HT1080 (cell line): ENCODE data around the gene ABHD12. TPM values are rescaled to one million over a fixed set of nuclear protein-coding genes. Genes with fewer than 3 reads are reported as not detected.
A peak's percentile ranks its signal among the peaks of the same experiment; 100 is the strongest.

ENCODE experiments used
- DNase-seq: peaks from one replicate; pipeline ENCODE4 v3.0.0-alpha.2; 2015; ENCODE audit warnings: low read depth
- total RNA-seq: library from RNA; depleted of rRNA; stranded (reverse); fragments of >200 nt; shearing (Covaris generic); gene quantifications from 2 replicates; pipeline ENCODE4 v1.2.3, GENCODE V29; 2014

Gene ABHD12
- total RNA-seq, 1 experiment from 2014 or later = 50.2 TPM

DNA sequence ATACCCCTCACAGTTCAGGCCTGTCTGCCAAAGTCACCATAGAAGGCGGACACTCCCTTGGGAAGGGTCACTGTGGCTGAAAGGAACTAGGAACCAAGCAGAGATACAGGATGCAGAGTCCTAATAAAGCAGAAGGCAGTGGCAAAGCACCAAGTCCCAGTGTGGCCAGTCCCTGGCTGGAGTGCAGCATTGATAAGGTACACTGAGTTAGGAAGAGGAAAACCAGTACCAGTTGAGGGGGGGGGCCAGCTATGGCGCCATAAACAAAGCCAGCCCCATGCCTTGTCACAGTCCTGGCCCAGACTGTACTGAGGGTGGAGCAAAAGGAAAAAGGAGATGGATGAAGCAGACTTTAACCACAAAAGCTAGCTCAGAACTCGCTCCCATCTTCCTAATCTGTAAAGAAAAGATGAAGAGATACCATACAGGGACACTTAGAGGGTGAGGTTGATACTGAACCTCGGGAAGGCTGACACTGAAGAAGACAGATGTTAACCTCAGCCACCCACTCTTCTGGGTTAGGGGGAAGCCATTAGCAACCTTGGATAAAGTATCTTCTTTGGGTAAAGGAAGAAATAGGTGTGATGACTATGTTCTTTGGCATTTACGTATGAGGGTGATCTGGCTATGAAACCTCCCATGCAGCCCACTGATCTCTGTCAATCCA, 7.8 kb downstream of the ABHD12 start:
- no peak for DNase-seq

DNA sequence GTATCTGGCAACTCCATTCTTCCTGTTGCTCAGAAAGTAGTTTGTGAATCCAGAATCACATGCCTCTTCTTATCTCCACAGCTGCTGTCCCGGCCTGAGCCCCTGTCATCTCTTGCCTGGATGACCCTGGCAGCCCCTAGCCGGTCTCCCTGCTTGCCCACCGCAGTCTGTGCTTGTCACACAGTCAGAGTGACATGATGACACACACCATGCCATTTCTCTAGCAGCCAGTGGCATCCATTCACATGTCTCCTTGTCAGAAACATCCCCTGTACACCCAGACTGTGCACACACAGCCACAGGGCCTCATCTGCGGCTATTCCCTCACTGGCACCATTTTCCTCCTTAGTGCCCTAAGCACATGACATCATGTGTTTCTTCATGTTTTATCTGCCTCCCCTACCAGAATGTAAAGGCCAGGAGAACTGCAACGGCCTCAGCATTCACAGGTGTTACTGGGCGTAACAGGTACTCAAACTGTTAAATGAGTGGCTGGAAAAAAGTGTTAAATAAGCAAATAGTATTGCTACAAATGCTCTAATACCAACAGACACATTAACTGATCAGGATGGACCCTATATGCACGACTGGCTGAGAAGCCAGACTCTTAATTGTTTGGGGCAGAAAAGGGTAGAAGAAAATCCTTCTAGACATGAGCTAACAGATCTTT, 9.6 kb downstream of the ABHD12 start:
- no peak for DNase-seq

DNA sequence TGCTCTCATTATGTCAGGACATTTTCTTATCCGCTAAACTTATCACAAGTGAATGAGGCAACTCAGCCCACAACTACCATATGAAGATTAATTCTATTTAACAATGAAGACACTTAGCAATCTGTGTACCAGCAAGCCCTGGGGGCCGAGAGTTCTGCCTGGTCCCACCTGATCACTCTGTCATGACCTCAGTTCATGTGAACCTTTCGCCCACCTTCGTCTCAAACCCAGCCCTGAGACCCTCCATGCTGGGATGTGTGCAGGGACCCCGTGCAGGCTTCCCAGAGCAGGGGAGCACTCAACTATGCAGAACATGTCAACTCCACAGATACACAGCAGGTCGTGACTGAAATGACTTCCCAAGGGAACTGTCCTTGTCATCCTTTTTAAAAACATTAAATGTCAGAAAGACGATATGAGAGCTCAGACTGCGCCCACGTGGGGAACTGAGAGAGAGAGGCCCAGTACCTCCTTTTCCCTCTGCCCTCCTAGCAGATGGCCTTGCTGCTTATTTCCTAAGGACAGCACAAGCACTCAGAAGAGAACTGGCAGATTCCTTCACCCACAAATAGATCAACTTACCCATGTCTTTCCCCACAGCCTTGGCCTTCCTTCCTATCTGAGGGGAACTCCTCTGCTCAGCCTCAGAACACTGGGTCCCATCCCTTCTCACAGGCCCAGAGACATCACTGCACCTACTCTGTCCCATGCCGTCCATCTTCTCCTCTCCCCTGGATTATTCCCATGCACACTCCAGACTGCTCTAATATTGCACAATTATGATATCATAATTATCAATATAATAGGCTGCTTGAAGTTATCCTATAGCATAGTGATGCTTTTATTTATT, 11.5 kb downstream of the ABHD12 start:
- DNase-seq = no peak

DNA sequence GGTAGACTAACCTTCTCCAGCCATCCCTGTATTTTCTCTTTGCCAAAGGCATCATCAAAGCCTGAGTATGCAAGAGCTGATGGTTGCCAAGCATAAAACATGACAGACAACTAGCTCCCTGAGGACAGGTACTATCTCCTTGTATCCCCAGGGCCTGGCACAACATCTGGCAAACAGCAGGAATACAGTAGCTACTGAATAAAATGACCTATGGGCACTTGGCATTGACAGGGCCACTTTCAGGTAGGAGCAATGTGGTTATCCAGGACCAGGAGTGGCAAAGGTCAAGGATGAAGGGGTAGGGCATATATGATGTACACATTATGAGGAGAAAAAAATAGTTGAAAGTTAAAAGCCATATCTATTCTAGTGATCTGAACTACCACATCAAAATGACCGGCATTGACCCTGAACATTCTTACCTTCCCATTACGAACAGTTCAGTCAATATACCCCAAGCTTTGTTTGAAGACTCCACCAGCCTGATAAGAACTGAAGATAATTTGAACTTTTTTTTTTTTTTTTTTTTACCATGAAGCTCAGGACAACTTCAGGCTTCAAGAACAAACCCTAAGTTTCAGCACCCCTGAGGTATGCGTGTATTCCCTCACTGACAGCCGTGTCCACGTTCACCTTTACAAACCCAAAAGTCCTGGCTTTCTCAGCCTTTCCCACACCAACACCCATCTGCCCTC, 12.3 kb downstream of the ABHD12 start:
- DNase-seq = no peak

DNA sequence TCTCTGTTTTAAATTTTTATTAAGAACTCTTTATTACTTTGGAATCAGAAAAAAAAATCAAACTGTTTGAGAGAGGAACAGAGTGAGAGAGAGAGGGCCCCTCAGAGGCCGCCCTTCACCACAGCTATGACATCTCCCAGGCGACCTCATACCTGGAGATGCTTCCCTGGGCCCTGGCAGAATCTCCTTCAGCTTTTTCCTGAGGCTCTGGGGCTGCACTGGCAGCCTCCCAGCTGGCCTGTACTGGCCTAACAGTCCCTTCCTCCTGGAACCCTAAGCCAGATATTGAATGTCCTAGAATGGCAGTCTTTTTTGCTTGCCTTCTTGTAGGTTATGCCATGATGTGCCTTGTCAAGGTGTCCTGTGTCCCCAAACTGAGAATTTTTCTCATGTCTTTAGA, 13.7 kb downstream of the ABHD12 start:
- DNase-seq = no peak

DNA sequence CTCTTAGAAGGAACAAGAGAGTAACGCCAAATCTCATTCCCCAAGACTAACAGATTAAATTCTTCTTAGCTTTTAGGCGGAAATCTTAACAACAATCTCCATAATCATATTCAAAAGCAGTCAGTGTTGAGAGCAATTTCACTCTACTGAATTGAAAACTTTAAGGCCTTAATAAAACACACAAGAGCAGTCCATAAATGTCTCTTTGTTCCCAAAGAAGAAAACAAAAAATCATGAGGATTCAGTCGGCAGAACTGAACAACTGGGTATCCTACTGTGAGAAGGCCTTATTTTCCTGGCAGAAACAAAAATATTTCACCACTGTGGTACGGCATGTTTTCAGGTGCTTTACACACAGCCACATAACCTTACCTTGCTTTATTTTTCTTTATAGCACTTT, 14.4 kb downstream of the ABHD12 start:
- DNase-seq = no peak

DNA sequence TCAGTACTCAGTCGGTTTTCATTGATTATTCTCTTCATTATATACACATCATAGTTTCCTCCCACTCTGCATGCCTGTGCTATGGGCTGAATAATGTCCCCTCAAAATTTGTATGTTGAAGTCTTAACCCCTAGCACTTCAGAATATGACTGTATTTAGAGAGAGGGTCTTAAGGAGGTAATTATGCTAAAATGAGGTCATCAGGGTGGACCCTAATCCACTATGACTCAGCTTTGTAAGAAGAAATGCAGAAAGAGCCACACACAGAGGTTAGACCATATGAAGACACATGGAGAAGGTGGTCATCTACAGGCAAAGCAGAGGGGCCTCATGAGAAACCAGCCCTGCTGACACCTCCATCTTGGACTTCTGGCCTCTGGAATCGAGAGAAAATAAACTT, 15.8 kb downstream of the ABHD12 start:
- DNase-seq = no peak

DNA sequence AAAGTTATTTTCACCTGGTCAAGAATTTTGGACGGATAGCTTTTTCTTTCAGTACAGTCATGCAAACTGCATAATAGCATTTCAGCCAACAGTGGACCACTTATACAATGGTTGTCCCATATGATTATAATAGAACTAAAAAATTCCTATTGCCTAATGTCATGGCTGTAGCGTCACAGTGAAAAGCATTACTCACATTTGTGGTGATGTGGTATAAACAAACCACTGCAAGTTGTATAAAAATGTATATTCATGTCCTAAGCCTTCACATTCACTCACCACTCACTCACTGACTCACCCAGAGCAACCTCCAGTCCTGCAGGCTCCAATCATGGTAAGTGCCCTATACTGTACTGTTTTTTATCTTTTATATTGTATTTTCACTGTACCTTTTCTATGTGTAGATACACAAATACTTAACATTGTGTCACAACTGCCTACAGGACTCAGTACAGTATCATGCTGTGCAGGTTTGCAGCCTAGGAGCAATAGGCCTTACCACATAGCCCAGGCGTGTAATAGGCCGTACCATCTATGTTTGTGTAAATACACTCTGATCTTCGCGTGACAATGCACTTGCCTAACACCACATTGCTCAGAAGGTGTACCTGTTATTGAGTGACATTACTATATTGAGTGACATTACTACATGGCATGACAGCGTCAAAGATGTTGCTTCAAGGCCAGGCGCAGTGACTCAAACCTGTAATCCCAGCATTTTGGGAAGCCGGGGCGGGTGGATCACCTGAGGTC, 17.9 kb downstream of the ABHD12 start:
- peak; percentile 98 for DNase-seq

DNA sequence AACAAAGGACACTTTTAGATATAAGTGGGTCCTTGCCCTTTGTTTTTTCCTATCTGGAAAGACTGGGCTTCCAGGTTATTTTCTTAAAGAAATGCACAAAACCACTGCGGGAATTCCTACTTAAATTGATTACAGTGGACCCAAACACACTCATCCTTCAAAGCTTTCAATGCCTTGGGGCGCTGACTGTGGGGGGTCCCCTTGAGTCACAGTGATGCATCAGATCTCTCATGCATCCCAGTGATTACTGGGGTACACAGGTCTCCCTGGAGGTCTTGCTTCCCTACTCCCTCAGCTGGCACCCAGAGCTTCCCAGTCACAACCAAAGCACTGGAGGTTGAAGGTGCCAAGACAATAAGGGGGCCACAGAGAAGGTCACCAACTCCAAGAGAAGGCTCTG, 20.7 kb downstream of the ABHD12 start:
- DNase-seq = no peak

DNA sequence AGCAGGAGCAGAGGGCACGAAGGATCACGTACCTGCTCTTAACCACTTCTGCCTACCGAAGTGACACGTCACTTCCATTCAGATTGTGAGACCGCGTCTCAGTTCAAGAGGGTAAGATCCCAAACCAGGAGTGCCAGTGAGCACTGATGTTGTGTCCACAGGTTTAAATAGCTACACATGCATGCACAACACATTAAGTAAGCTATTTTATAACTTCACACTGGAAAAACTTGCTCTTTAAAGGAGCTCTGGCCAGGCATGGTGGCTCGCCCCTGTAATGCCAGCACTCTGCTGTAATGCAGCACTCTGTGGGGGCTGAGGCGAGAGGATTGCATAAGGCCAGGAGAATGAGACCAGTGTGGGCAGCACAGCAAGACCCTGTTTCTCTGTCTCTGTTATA, 21.1 kb downstream of the ABHD12 start:
- no peak for DNase-seq

DNA sequence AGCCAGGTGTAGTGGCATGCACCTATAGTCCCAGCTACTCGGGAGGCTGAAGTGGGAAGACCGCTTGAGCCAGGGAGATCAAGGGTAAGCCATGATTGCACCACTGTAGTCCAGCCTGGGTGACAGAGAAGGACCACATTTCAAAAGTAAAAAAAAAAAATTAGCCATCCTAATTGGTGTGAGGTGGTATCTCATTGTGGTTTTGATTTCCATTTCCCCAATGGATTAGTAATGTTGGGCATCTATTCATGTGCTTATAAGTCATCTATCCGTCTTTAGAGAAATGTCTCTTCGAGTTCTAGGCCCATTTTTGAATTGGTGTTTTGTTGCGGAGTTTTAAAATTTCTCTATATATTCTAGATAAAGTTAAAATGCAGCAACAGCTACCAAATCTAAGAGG, 21.7 kb downstream of the ABHD12 start:
- no peak for DNase-seq

DNA sequence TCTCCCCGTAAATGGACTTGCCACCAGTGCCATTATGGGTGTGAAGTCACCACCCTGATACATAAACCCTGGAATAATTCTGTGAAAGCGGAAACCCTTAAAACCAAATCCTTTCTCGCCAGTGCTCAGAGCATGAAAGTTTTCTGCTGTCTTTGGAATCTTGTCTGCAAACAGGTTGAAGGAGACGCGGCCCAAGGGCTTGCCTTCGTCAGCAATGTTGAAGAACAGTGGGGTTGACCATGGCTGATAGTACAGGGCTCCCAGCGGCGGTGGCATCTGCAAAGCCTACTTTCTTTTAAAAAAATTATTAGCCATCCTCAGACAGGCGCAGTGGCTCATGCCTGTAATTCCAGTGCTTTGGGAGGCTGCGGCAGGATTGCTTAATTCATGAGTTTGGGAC, 22.1 kb downstream of the ABHD12 start:
- no peak for DNase-seq

DNA sequence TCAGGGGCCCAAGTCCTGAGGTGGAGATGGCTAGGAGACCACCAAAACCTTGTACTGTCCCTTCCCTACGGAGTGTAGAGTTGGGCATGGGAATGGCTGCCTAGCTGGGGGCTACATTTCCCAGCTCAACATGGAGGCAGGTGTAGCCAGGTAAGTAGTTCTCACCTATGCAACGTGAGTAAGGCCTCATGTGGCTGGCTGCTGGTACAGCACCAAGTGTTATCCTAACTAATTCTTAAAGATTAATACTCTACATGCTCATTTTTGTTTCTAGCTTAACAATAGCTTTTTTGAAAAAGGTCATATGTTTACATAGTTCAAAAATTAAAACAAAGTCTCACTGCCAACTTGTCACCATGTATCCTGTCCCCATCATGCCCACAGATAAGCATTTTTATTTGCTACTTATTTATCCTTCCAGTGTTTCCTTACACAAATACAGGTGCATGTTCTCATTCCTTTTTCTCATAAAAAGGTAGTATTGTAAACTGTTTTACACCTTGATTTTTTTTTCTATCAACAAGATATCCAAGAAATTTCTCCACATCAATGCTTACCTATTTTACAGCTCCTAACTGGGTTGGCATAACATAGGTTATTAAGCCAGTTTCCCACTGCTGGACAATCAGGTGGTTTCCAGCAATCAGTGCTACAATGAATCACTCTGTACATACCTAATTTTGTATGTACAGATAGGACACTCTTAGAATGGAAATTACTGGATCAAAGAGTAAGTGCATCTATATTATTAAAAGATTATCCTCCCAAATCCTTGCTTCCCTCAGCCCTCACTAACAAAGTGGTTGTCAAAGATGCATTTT, 25.5 kb downstream of the ABHD12 start:
- no peak for DNase-seq

DNA sequence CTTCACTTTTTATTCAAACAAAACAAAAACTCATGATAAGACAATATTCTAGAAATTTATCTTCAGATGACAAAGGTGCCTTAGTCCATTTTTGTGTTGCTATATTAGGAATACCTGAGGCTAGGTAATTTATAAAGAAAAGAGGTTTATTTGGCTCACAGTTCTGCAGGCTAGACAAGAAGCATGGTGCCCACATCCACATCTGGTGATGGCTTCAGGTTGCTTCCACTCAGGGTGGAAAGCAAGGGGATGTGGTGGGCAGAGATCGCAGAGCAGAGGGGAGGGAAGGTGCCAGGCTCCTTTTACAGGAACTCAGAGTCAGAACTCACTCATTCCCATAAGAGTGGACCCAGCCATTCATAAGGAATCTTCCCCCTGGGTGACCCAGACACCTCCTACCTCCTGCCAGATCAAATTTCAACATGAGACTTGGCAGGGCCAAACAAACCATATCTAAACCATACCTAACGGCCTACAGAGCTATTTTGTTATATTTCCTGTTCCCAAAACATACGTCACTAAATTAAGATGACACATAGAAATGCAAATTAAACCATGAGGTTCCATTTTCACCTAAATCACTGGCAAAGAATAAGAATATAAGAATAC, 26.4 kb downstream of the ABHD12 start:
- DNase-seq = peak; percentile 17

DNA sequence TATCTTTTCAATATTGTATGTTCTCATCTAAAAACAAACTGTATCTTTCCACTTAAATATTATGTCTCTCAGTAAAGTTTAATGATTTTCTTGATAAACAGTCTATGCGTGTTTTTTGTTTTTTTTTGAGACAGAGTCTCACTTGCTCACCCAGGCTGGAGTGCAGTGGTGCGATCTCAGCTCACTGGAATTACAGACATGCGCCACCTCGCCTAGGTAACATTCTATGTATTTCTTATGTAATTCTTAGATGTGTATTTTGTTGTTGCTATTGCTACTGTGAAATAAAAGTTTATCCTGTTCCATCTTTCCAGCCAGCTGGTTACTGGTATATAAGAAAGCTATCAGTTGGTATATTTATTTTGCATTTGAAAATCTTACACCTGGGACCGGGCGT, 29.4 kb downstream of the ABHD12 start:
- peak; percentile 21 for DNase-seq

DNA sequence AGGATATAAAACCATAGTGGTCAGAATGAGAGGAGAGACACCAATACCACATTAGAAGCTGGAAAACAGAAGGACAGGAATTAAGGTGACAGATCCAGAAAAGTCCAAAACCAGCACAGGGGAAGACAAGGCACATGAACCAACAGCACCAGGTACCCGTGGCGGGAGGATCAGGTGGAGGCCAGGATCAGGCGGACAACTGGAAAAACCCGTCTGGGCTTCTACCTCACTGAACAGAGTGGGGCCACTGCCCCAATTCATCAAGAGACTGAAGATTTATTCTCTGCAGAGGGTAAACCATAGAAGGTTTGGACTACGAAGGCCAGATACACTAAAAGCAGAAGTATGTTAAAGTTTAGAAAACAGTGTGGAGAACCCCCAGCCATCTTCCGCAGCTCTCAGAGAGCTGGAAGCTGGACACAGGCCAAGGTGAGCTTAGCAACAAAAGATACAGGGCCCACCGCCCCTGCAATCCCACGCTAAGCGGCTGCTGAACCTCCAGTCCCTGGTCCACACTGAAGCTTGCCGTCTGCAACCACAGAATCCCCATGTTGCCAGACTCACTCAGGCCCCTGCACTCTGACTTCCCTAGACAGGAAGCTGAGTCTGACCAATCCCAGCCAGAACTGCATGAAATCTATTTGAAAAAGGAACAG, 29.9 kb downstream of the ABHD12 start:
- DNase-seq = peak; percentile 17

DNA sequence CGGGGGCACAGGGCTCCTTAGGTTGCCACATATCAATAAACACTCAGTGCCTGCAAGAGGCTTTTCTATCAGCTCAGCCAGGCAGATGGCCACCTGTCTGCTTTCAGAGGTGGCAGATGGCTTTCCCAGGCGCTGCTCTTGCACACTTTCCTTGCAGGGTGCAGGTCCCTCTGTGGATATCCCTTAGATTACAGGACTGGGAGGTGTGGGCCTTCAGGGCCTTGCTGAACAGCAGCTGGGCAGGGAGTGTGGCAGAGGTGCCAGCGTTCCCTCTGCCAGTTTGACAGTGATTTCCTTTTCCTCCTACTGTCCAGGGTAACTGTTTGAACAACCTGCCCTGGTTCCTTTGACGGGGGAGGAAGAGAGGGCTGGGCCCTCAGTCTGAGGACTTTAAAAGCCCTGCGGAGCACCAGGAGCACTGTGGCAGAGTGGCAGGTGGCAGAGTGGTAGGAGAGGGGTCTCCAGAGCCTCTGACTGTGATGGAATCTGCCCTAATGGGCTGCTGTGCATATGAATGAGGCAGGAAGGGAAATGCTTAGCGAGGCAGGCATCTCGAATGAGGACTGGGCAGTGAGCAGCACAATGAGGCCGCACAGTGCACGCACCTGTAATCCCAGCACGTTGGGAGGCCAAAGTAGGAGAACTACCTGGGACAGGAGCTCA, 34.2 kb downstream of the ABHD12 start:
- DNase-seq = no peak

DNA sequence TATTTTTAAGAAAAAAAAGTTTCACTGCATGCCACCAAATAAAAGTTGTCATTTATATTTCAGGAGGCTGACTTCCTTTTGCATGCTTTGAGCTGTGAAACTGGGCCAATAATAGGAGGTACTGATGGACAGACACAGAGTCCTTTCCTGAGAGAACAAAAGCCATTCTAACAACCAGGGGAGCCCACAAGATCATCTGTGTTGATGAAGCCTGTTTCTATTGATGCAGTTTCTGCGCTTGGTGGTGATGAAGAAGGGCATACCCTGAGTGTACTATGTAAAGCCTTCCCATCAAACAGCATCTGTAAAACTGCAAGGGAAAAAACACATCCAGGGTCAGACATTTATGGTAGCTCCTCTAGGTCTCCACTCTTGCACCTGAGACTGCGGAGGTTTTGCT, 34.8 kb downstream of the ABHD12 start:
- DNase-seq = no peak
